BJ (cell line): ENCODE data around the gene PARD6B. TPM values are rescaled to one million over a fixed set of nuclear protein-coding genes. Genes with fewer than 3 reads are reported as not detected.
A peak's percentile ranks its signal among the peaks of the same experiment; 100 is the strongest.

Experiments
- CTCF ChIA-PET: fragments of 350-600 bp; formaldehyde crosslinking; extraction: SDS; loops from one replicate; lab custom pipeline; 2021; ENCODE audit warnings: antibody characterized with exemption, inconsistent platforms; lab: Yijun Ruan, JAX
- POLR2A ChIA-PET: fragments of 300-600 bp; sonication (Branson Sonifier 250); formaldehyde crosslinking; extraction: SDS; loops from one replicate; lab custom pipeline; 2021; ENCODE audit warnings: antibody characterized with exemption; lab: Charles Lee
- DNase-seq: peaks from one replicate; pipeline ENCODE4 v3.0.0-alpha.2; 2011; ENCODE audit warnings: low read depth
- H3K27me3 ChIP-seq: 2 replicates; pipeline ENCODE4 v1.6.0; 2011; ENCODE audit warnings: low read length; ENCODE audit not compliant: control insufficient read depth, insufficient read depth
- H3K36me3 ChIP-seq: 2 replicates; pipeline ENCODE4 v1.5.1; 2011; ENCODE audit warnings: low read length; ENCODE audit not compliant: control insufficient read depth, insufficient read depth
- H3K4me3 ChIP-seq: 2 replicates; pipeline ENCODE4 v1.5.1; 2011; ENCODE audit warnings: low read depth, mild to moderate bottlenecking, control low read depth, low read length
- CTCF ChIP-seq: IDR thresholded peaks from 2 replicates; pipeline ENCODE4 v1.5.1; 2011; ENCODE audit warnings: low read depth, mild to moderate bottlenecking, control low read depth, inconsistent platforms, low read length, moderate library complexity; ENCODE audit not compliant: insufficient read depth
- polyA plus RNA-seq: library from polyadenylated mRNA; depleted of rRNA; stranded (reverse); fragments of >200 nt; gene quantifications from 2 replicates; pipeline ENCODE4 v1.2.3, GENCODE V29; 2011

The PARD6B gene
- polyA plus RNA-seq, 1 experiment, result 0.11 TPM

- ChIA-PET CTCF (interaction anchor here (0.8 to 2.7 kb wide), 12 partner anchors 9 to 137 kb away, joined by 3 to 15 read pairs (median 3); no protein-coding TSS in a partner anchor), POLR2A (no interaction called here)
- Histone ChIP-seq H3K36me3 (no peaks in the 10 kb centered on the region), H3K27me3 (no peaks in the 10 kb centered on the region), H3K4me3 (no peak overlapping the region)
- peak; percentile 95 for DNase-seq
- TF ChIP-seq CTCF, result no peak
Measured at GRCh38 chr20:50724851-50725723, 6.3 kb upstream of the PARD6B start.

GRCh38 chr20:50725724-50726005 is 5.7 kb upstream of the PARD6B start:
- CTCF ChIA-PET, result interaction anchor here (0.8 to 1.9 kb wide), 6 partner anchors 24 to 99 kb away, joined by 3 to 9 read pairs (median 4); no protein-coding TSS in a partner anchor
- Histone ChIP-seq H3K27me3 (no peaks in the 10 kb centered on the region), H3K4me3 (no peak overlapping the region), H3K36me3 (no peaks in the 10 kb centered on the region)
- no peak for TF ChIP-seq CTCF
- DNase-seq, result no peak
- POLR2A ChIA-PET, result no interaction called here

GRCh38 chr20:50726955-50727791 is 4.2 kb upstream of the PARD6B start:
- DNase-seq, result no peak
- H3K27me3 ChIP-seq, result no peaks in the 10 kb centered on the region
- ChIA-PET POLR2A (no interaction called here), CTCF (interaction anchor here (0.7 to 0.9 kb wide), 3 partner anchors 12 to 139 kb away, joined by 3 to 4 read pairs (median 3); no protein-coding TSS in a partner anchor)
- no peaks in the 10 kb centered on the region for H3K36me3 ChIP-seq
- H3K4me3 ChIP-seq, result no peak overlapping the region
- TF ChIP-seq CTCF, result no peak

- no peak overlapping the region for H3K4me3 ChIP-seq
- DNase-seq, result no peak
- POLR2A ChIA-PET, result no interaction called here
- no peaks in the 10 kb centered on the region for H3K36me3 ChIP-seq
- TF ChIP-seq CTCF, result no peak
- CTCF ChIA-PET, result interaction anchor here (0.7 to 1.5 kb wide), 4 partner anchors 14 to 510 kb away, joined by 3 to 5 read pairs (median 4); no protein-coding TSS in a partner anchor
- H3K27me3 ChIP-seq, result no peaks in the 10 kb centered on the region
Measured at GRCh38 chr20:50727792-50728485, 3.4 kb upstream of the PARD6B start.
